K562 (cell line): ENCODE results near the gene CD101. TPM values are rescaled to one million over a fixed set of nuclear protein-coding genes. Genes with fewer than 3 reads are reported as not detected.

Source experiments
- BRD4 ChIP-seq: fragments of 200-600 bp; sonication (generic); IDR thresholded peaks from 2 replicates; pipeline ENCODE4 v1.6.1; 2017; ENCODE audit warnings: inconsistent platforms
- BRF1 ChIP-seq: IDR thresholded peaks from 3 replicates; pipeline ENCODE4 v1.6.1; 2011; ENCODE audit warnings: borderline replicate concordance, mild to moderate bottlenecking; ENCODE audit not compliant: insufficient read length; ENCODE audit errors: extremely low read depth
- COPS2 ChIP-seq: fragments of 450-650 bp; conservative IDR thresholded peaks from 2 replicates; pipeline ENCODE4 v1.6.1; 2016; ENCODE audit warnings: mild to moderate bottlenecking, moderate library complexity
- DPF2 ChIP-seq: fragments of 450-650 bp; IDR thresholded peaks from 2 replicates; pipeline ENCODE4 v1.6.1; 2016
- ESRRB ChIP-seq: fragments of 250-450 bp; sonication (Bioruptor Pico); IDR thresholded peaks from 2 replicates; pipeline ENCODE4 v1.5.0; 2020; ENCODE audit warnings: mild to moderate bottlenecking, moderate library complexity, borderline replicate concordance
- FOXJ3 ChIP-seq: sonication (generic); formaldehyde crosslinking; IDR thresholded peaks from 2 replicates; pipeline ENCODE4 v1.4.0; 2020; ENCODE audit warnings: mild to moderate bottlenecking, missing genetic modification reagents
- FOXP1 ChIP-seq: sonication (generic); formaldehyde crosslinking; IDR thresholded peaks from 2 replicates; pipeline ENCODE4 v1.8.0; 2022; ENCODE audit warnings: mild to moderate bottlenecking, missing genetic modification reagents
- MAFG ChIP-seq: fragments of 450-650 bp; conservative IDR thresholded peaks from 2 replicates; pipeline ENCODE4 v1.6.1; 2016; ENCODE audit warnings: missing genetic modification characterization, missing compliant biosample characterization
- MXI1 ChIP-seq: IDR thresholded peaks from 2 replicates; pipeline ENCODE4 v1.6.1; 2011; ENCODE audit warnings: low read depth, mild to moderate bottlenecking, improper control_type of control experiment, low read length
- OTX1 ChIP-seq: fragments of 450-650 bp; formaldehyde crosslinking; IDR thresholded peaks from 2 replicates; pipeline ENCODE4 v1.4.0; 2022; ENCODE audit warnings: mild to moderate bottlenecking
- SMAD1 ChIP-seq: fragments of 150-350 bp; IDR thresholded peaks from 2 replicates; pipeline ENCODE4 v1.6.1; 2014; ENCODE audit warnings: low read length, low read depth; ENCODE audit not compliant: partially characterized antibody
- STAG1 ChIP-seq: sonication (generic); formaldehyde crosslinking; IDR thresholded peaks from 2 replicates; pipeline ENCODE4 v1.5.0; 2020; ENCODE audit warnings: missing genetic modification reagents, borderline replicate concordance
- TARDBP ChIP-seq: fragments of 450-650 bp; IDR thresholded peaks from 2 replicates; pipeline ENCODE4 v1.6.1; 2016
- ZEB2 ChIP-seq: fragments of 450-650 bp; IDR thresholded peaks from 2 replicates; pipeline ENCODE4 v1.6.1; 2016
- ZKSCAN8 ChIP-seq: fragments of 200-800 bp; sonication (Bioruptor generic); IDR thresholded peaks from 2 replicates; pipeline ENCODE4 v1.6.1; 2016; ENCODE audit warnings: missing genetic modification characterization, missing compliant biosample characterization
- ZNF133 ChIP-seq: fragments of 250-450 bp; sonication (Bioruptor Pico); IDR thresholded peaks from 2 replicates; pipeline ENCODE4 v1.4.0; 2020; ENCODE audit warnings: mild to moderate bottlenecking
- ZNF143 ChIP-seq: sonication (generic); formaldehyde crosslinking; IDR thresholded peaks from 2 replicates; pipeline ENCODE4 v1.9.0; 2022; ENCODE audit warnings: mild to moderate bottlenecking, missing genetic modification reagents
- ZNF707 ChIP-seq: fragments of 250-450 bp; sonication (Bioruptor Pico); conservative IDR thresholded peaks from 2 replicates; pipeline ENCODE4 v1.8.0; 2022; ENCODE audit warnings: inconsistent platforms, mild to moderate bottlenecking, moderate library complexity
- ZNF75A ChIP-seq: fragments of 450-650 bp; formaldehyde crosslinking; IDR thresholded peaks from 2 replicates; pipeline ENCODE4 v1.4.0; 2020; ENCODE audit warnings: mild to moderate bottlenecking
- polyA plus RNA-seq, 8 experiments: library from polyadenylated mRNA; depleted of rRNA in 4 of 8; stranded (reverse) in 5 of 8; unstranded in 3 of 8; fragments of >200 nt; fragmentation: Nextera tagmentation in 2 of 8; fragmentation: Illumina TruSeq in 1 of 8; extraction: Ambion mirVana in 2 of 8; extraction: Trizol in 1 of 8; gene quantifications; 2 replicates each; pipeline versions ENCODE4 v1.2.1 to v1.2.3, GENCODE V29; 2011 to 2014; ENCODE audit warnings: inconsistent platforms in 1 of 8, missing spikeins in 1 of 8
- total RNA-seq, 7 experiments: library from RNA; depleted of rRNA in 6 of 7; stranded (reverse); fragments of >200 nt in 6 of 7; fragmentation: Illumina TruSeq in 2 of 7; extraction: Trizol in 2 of 7; gene quantifications; 2 replicates each; pipeline versions ENCODE4 v1.2.1 to v1.2.3, GENCODE V29; 2011 to 2021; ENCODE audit warnings: low replicate concordance in 1 of 7
- TF ChIP-seq, protein P1 (sequence below): IDR thresholded peaks from 2 replicates; pipeline ENCODE4 v1.6.1; 2016; ENCODE audit warnings: missing genetic modification characterization, missing compliant biosample characterization
- TF ChIP-seq, protein P2 (sequence below): fragments of 200-800 bp; sonication (Bioruptor generic); IDR thresholded peaks from 2 replicates; pipeline ENCODE4 v1.6.1; 2016; ENCODE audit warnings: missing genetic modification characterization, missing compliant biosample characterization

The CD101 gene
- total and polyA plus RNA-seq, 9 of the 15 experiments (the other 6 are each of a cell fraction or from before 2014, with no cell fraction given), result 0.04 to 1.1 (median 0.20) TPM

- TF ChIP-seq, protein P1, sequence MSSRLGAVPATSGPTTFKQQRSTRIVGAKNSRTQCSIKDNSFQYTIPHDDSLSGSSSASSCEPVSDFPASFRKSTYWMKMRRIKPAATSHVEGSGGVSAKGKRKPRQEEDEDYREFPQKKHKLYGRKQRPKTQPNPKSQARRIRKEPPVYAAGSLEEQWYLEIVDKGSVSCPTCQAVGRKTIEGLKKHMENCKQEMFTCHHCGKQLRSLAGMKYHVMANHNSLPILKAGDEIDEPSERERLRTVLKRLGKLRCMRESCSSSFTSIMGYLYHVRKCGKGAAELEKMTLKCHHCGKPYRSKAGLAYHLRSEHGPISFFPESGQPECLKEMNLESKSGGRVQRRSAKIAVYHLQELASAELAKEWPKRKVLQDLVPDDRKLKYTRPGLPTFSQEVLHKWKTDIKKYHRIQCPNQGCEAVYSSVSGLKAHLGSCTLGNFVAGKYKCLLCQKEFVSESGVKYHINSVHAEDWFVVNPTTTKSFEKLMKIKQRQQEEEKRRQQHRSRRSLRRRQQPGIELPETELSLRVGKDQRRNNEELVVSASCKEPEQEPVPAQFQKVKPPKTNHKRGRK (tag), result no peak
- TF ChIP-seq ZNF133 (CRISPR knock-in tag) (no peak), COPS2 (no peak), MXI1 (peak; percentile 15; the same call in 1 of the 2 replicates), ZNF143 (CRISPR knock-in tag) (no peak), FOXJ3 (CRISPR knock-in tag) (no peak), OTX1 (CRISPR knock-in tag) (peak; percentile 78), FOXP1 (CRISPR knock-in tag) (peak; percentile 75; the same call in 1 of the 2 replicates), MAFG (tag) (no peak), BRD4 (peak; percentile 86), ZKSCAN8 (no peak), TARDBP (no peak), ZEB2 (peak; percentile 83), ZNF707 (CRISPR knock-in tag) (no peak), STAG1 (CRISPR knock-in tag) (no peak; the same call in 1 of the 2 replicates), ESRRB (no peak), DPF2 (no peak; the same call in 1 of the 2 replicates), ZNF75A (CRISPR knock-in tag) (no peak), BRF1 (no peak), SMAD1 (peak; percentile 20)
- TF ChIP-seq, protein P2, sequence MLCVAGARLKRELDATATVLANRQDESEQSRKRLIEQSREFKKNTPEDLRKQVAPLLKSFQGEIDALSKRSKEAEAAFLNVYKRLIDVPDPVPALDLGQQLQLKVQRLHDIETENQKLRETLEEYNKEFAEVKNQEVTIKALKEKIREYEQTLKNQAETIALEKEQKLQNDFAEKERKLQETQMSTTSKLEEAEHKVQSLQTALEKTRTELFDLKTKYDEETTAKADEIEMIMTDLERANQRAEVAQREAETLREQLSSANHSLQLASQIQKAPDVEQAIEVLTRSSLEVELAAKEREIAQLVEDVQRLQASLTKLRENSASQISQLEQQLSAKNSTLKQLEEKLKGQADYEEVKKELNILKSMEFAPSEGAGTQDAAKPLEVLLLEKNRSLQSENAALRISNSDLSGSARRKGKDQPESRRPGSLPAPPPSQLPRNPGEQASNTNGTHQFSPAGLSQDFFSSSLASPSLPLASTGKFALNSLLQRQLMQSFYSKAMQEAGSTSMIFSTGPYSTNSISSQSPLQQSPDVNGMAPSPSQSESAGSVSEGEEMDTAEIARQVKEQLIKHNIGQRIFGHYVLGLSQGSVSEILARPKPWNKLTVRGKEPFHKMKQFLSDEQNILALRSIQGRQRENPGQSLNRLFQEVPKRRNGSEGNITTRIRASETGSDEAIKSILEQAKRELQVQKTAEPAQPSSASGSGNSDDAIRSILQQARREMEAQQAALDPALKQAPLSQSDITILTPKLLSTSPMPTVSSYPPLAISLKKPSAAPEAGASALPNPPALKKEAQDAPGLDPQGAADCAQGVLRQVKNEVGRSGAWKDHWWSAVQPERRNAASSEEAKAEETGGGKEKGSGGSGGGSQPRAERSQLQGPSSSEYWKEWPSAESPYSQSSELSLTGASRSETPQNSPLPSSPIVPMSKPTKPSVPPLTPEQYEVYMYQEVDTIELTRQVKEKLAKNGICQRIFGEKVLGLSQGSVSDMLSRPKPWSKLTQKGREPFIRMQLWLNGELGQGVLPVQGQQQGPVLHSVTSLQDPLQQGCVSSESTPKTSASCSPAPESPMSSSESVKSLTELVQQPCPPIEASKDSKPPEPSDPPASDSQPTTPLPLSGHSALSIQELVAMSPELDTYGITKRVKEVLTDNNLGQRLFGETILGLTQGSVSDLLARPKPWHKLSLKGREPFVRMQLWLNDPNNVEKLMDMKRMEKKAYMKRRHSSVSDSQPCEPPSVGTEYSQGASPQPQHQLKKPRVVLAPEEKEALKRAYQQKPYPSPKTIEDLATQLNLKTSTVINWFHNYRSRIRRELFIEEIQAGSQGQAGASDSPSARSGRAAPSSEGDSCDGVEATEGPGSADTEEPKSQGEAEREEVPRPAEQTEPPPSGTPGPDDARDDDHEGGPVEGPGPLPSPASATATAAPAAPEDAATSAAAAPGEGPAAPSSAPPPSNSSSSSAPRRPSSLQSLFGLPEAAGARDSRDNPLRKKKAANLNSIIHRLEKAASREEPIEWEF, result no peak
These were observed 58.3 kb downstream of the CD101 start, which contains the start of gene TTF2 (continued) for GRCh38 chr1:117059678-117060440.
